Measurements from ENCODE around the gene TTN.

The TTN gene

GRCh38 chr2:178800510-178800909 lies 6.7 kb downstream of the TTN start:
- no peak overlapping the region for H3K4me3 ChIP-seq (ENCODE audit: low read depth, low read length)
- TF ChIP-seq CTCF (IDR thresholded peaks at IDR 0.05; ENCODE audit: borderline replicate concordance, insufficient read depth, low read depth, low read length): no peak

- no peak overlapping the region for H3K4me3 ChIP-seq (ENCODE audit: low read depth, low read length)
- TF ChIP-seq CTCF (IDR thresholded peaks at IDR 0.05; ENCODE audit: borderline replicate concordance, insufficient read depth, low read depth, low read length): no peak
Measured at GRCh38 chr2:178799305-178799704, 7.9 kb downstream of the TTN start.

GRCh38 chr2:178796079-178796677 lies 11.0 kb downstream of the TTN start:
- no peak overlapping the region for H3K4me3 ChIP-seq (ENCODE audit: low read depth, low read length)
- no peak for TF ChIP-seq CTCF (IDR thresholded peaks at IDR 0.05; ENCODE audit: borderline replicate concordance, insufficient read depth, low read depth, low read length)

- no peak overlapping the region for H3K4me3 ChIP-seq (ENCODE audit: low read depth, low read length)
- no peak for TF ChIP-seq CTCF (IDR thresholded peaks at IDR 0.05; ENCODE audit: borderline replicate concordance, insufficient read depth, low read depth, low read length)
Measured at GRCh38 chr2:178787934-178788333, 19.3 kb downstream of the TTN start.

- H3K4me3 ChIP-seq (ENCODE audit: low read depth, low read length): no peak overlapping the region
- TF ChIP-seq CTCF (IDR thresholded peaks at IDR 0.05; ENCODE audit: borderline replicate concordance, insufficient read depth, low read depth, low read length): no peak
Measured at GRCh38 chr2:178787155-178787554, 20.1 kb downstream of the TTN start.

- no peak for TF ChIP-seq CTCF (IDR thresholded peaks at IDR 0.05; ENCODE audit: borderline replicate concordance, insufficient read depth, low read depth, low read length)
- no peak overlapping the region for H3K4me3 ChIP-seq (ENCODE audit: low read depth, low read length)
Measured at GRCh38 chr2:178783889-178784288, 23.3 kb downstream of the TTN start.

GRCh38 chr2:178782236-178782635 lies 25.0 kb downstream of the TTN start:
- TF ChIP-seq CTCF (IDR thresholded peaks at IDR 0.05; ENCODE audit: borderline replicate concordance, insufficient read depth, low read depth, low read length): no peak
- H3K4me3 ChIP-seq (ENCODE audit: low read depth, low read length): no peak overlapping the region

All from GM12875 (cell line).